ENCODE measurements around the gene ACO1. TPM values are rescaled to one million over a fixed set of nuclear protein-coding genes. Genes with fewer than 3 reads are reported as not detected.

ACO1 gene
- total and polyA plus RNA-seq, 10 donors = 3.8 to 20.7 (median 17.8) TPM

- intact Hi-C loops (cut with DNase I; ENCODE audit: low total_unique reads) = no loop called here
- WGBS, 5 donors = 62 to 83% (median 68%) methylated on average over 6 of the region's 6 CpGs
- peaks cover 7 to 40% (median 21%) of the 10 kb centered on the region in 6 donors for H3K4me1 ChIP-seq
- DNase-seq = no peak
- no peaks in the 10 kb centered on the region for H3K27me3 ChIP-seq (replicated peaks in 1 of 7)
- TF ChIP-seq CTCF (IDR thresholded peaks at IDR 0.05 in 8 of 11, conservative IDR thresholded peaks at IDR 0.05 in 3 of 11) = no peak
- TF ChIP-seq POLR2AphosphoS5 (IDR thresholded peaks at IDR 0.05) = peak in 1 of 3 donors; percentile 32
- no peak for TF ChIP-seq POLR2A (IDR thresholded peaks at IDR 0.05)
- H3K36me3 ChIP-seq = no peaks in the 10 kb centered on the region
- H3K27ac ChIP-seq = peak overlapping the region in 1 of 8 donors; percentile 1
- H3K4me3 ChIP-seq = no peak overlapping the region
- no peaks in the 10 kb centered on the region for H3K9me3 ChIP-seq
Measured at GRCh38 chr9:32389365-32389764, 4.9 kb downstream of the ACO1 start.

GRCh38 chr9:32393911-32394310 is 9.5 kb downstream of the ACO1 start:
- H3K27me3 ChIP-seq (replicated peaks in 1 of 7) = no peaks in the 10 kb centered on the region

GRCh38 chr9:32394381-32395049 is 10.1 kb downstream of the ACO1 start:
- Histone ChIP-seq H3K9me3 (no peaks in the 10 kb centered on the region), H3K27ac (no peak overlapping the region), H3K4me1 (peaks cover 0 to 11% (median 2%) of the 10 kb centered on the region in 6 donors), H3K4me3 (no peak overlapping the region), H3K27me3 (replicated peaks in 1 of 7) (no peaks in the 10 kb centered on the region), H3K36me3 (no peaks in the 10 kb centered on the region)
- DNase-seq = no peak
- 83 to 95% (median 90%) methylated on average over 6 of the region's 6 CpGs for WGBS, 5 donors
- intact Hi-C loops (cut with DNase I; ENCODE audit: low total_unique reads) = no loop called here
- no peak for TF ChIP-seq CTCF (IDR thresholded peaks at IDR 0.05 in 8 of 11, conservative IDR thresholded peaks at IDR 0.05 in 3 of 11)

More at GRCh38 chr9:32393911-32394310, 9.5 kb downstream of the ACO1 start:
- H3K4me1 ChIP-seq = peaks cover 0 to 15% (median 3%) of the 10 kb centered on the region in 6 donors
- intact Hi-C loops (cut with DNase I; ENCODE audit: low total_unique reads) = no loop called here
- 88 to 96% (median 93%) methylated on average over 2 of the region's 2 CpGs for WGBS, 5 donors
- no peak for TF ChIP-seq POLR2A (IDR thresholded peaks at IDR 0.05)
- TF ChIP-seq CTCF (IDR thresholded peaks at IDR 0.05 in 8 of 11, conservative IDR thresholded peaks at IDR 0.05 in 3 of 11) = no peak
- no peak for TF ChIP-seq POLR2AphosphoS5 (IDR thresholded peaks at IDR 0.05)
- no peak overlapping the region for H3K4me3 ChIP-seq
- no peaks in the 10 kb centered on the region for H3K9me3 ChIP-seq
- no peak for DNase-seq
- H3K27ac ChIP-seq = no peak overlapping the region
- H3K36me3 ChIP-seq = no peaks in the 10 kb centered on the region

- no peaks in the 10 kb centered on the region for H3K9me3 ChIP-seq
- H3K4me1 ChIP-seq = peaks cover 0 to 11% (median 2%) of the 10 kb centered on the region in 6 donors
- no peaks in the 10 kb centered on the region for H3K27me3 ChIP-seq (replicated peaks in 1 of 7)
- intact Hi-C loops (cut with DNase I; ENCODE audit: low total_unique reads) = no loop called here
- 62 to 75% (median 69%) methylated on average over 7 of the region's 7 CpGs for WGBS, 5 donors
- TF ChIP-seq CTCF (IDR thresholded peaks at IDR 0.05 in 8 of 11, conservative IDR thresholded peaks at IDR 0.05 in 3 of 11) (no peak), POLR2A (IDR thresholded peaks at IDR 0.05) (no peak), POLR2AphosphoS5 (IDR thresholded peaks at IDR 0.05) (no peak)
- H3K36me3 ChIP-seq = no peaks in the 10 kb centered on the region
- H3K4me3 ChIP-seq = no peak overlapping the region
- H3K27ac ChIP-seq = peak overlapping the region in 4 of 8 donors; percentile 0 to 45 (median 32)
- DNase-seq = no peak
Measured at GRCh38 chr9:32395510-32396216, 11.2 kb downstream of the ACO1 start.

Measured in spleen (tissue), 11 donors.